ENCODE data around the gene CLCN3.
"Not testable (repeated sequence)": the region's sequence is repeated elsewhere in the genome, so short reads cannot be mapped to it uniquely, and the experiment has no call there.

The CLCN3 gene

DNA sequence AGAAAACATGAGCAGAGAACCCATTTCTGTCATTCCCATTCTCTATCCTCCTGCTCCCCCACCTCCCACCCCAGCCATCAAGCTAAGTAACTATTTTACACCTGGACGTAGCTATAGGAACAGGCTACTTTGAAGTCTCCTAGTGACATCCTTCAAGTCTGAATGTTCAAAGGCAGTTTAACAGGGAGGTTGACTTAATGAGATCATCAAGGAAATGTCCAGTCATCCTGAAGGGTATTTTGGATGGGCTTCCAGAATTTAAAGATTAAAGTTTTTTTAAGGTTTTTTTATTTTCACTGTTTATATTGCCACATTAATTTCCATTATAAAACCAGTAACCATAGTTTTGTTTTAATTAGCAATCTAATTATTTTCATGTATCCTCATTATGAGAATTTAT lies 96.3 kb downstream of the CLCN3 start:
- DNase-seq, result no peak

DNA sequence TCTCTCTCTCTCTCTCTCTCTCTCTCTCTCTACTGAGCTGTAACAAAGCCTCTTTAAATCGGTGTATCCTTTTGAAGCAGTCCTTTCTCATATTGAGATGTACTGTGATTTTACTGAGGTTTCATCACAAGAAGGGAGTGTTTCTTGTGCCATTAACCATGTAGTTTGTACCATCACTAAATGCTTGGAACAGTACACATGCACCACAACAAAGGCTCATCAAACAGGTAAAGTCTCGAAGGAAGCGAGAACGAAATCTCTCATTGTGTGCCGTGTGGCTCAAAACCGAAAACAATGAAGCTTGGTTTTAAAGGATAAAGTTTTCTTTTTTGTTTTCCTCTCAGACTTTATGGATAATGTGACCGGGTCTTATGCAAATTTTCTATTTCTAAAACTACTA lies 100.2 kb downstream of the CLCN3 start:
- no peak for DNase-seq

DNA sequence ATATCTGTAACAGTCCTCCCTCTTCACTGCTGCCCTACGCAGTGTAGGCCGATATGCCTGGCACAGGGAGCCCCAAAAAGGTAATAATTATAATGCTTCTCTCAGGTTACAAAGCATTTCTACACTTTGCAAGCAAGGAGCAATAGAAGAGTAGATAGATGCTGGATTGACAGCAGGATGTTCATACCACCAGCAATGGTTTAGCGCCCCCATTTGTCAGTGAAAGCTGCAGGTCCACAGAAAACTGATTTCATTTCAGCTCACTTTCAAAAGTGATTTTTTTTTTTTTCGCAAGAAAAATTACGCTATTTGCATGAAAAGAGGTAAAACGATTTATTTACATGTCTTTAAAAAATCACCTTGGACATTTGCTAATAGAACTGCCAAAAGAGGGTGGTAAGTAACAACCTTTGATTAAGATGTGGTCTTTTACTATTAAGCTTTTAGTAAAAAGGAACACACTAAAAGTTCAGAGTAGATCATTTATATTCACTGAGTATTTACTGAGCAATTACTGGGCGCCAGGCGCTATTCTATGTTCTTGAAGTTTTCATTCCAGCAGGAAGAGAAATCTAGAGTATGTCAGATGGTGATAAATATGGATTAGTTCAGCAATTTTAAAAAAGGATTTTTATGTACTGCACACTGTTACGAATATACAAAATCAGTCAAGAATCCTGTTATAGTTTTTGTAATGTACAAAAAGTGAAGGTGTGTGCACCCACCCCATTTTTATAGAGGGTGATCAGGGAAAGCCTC lies 103.0 kb downstream of the CLCN3 start:
- DNase-seq, result no peak

DNA sequence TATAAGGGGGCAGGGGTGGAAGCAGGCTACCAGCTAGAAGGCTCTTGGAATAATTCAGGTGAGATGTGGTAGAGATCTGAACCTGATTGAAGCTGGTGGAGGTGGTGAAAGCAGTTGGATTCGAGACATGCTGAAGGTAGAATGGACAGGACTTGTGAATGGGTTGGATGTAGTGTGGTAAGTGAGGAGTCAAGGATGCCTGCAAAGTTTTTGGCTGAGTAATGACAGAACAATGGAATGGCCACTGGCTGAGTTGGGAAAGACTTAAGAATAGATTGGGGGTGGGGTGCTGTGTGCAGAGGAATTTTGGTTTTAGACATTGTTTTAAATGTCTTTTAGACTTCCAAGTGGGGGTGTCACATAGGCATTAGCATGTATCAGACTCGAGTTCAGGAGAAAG lies 103.9 kb downstream of the CLCN3 start:
- no peak for DNase-seq

DNA sequence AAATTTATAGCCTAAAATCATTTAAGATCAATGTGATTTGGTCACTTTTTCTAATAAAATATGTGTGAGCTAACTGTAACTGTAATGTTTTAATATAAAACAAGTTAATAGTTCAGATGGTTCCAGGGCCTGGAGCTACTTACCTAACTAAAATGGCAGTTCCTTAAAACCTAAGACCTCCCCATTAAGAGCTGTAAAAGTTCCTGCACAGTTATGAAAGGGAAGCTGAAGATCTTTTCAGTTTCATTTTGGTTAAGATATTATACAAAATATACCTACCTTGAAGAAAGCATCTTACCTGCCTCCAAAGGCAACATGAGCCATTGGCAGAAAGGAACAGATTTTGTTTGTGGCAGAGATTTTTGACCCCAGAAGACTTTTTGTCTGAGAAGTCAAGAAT lies 107.2 kb downstream of the CLCN3 start:
- DNase-seq, result no peak

DNA sequence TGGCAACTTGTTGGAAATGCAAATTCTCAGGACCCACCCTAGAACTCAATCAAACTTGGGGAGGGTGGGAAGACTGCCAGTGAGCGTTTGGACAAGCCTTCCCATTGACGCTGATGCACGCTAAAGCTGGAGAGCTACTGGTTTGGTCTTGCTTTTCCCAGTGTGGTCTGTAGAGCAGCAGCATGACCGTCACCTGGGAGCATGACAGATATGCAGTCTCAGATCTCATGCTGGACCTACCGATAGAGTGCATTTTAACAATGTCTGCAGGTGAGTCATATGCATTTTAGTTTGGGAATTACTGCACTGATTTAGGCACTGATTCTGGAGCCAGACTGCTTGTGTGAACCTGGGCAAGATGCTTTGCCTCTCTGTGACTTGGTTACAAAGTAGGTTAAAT lies 110.2 kb downstream of the CLCN3 start:
- DNase-seq, result no peak

DNA sequence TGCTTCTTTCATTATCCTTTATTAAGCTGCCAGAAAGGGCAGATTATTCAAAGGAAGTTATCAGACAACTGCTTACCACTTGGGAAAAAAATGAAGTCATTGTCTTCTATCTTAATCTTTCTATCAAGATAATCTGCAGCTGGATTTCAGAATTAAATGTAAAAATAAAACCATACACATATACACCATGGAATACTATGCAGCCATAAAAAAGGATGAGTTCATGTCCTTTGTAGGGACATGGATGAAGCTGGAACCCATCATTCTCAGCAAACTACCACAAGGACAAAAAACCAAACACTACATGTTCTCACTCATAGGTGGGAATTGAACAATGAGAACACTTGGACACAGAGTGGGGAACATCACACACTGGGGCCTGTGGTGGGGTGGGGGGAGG lies 118.2 kb downstream of the CLCN3 start:
- not testable (repeated sequence) for DNase-seq

DNA sequence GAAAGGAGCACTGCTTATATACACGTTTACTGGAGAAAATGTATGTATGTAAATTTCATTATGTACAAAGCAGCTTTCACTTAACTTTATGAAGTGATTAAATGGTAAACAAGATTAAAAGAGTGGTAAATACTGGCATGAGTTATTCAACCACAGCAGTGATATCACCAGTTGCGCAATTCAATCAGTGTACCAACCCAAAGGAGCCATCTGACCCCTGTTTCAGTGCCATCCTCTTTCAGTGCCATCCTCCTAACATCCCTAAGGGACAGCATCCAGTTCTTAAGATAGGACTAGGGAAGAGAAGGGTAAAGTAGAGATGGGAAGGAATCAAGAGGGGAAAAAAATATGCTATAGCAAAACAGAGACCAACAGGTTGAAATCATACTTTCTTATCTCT lies 121.2 kb downstream of the CLCN3 start:
- no peak for DNase-seq

DNA sequence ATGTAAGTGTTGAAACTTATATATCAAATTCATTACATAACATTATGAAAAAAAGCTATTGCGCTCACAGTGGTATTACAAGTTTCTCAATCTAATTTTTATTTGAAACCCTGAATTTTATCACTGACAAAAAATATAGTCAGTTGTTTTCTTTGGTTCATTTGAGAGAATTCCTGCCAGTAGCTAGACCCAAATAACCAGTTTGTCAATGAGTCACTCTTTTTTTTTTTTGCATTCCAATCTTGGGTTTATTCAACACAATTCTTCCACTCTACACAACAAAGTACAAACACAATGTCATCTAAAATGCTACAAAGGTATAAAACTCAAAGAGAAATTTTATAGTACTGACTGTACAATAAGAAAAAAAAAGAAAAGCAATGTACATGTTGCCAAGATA lies 124.2 kb downstream of the CLCN3 start:
- DNase-seq, result no peak

DNA sequence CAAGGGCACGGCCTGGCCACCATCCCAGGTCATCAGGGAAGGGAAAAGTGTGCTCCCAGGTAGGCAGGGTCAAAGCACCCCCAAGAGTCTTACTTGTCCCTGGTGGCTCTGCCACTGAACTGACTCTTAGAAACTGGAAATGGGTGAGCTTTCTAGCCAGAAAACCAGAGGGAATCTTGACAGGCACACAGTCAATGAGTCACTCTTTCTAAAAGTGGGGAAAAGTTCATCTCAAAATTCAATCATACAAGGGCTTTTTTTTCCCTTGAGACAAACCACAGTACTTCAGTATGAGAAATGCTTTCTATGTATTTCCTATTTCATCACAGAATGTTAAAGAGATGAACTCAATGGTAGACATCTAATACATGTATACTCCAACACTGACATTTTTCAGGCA lies 124.9 kb downstream of the CLCN3 start:
- no peak for DNase-seq

DNA sequence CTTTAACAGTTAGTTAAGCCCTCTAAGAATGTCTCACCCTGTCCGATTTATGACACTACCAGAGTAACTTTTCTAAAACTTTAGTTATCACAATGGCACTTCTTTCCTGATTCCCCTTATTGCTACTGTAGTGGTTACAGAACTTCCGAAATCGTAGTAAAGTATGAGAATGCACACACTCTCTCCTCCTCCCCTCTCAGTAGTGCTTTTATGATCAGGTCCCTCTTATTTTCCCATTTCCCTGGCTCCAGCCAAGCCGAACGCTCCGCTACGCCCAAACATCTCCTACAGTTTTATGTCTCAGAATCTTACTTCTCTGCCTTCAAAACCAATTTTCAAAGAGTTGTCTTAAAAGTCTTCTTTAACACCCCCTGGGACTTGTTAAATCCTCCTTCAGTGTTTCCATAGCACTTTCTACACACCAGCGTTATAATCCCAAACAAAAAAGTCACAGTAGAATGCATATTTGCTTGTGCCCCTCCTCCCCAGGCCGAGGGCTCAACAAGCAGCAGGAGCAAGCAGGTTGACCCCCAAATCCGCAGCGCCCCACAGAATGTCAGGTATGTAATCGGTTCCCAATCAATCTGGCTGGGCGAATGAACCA lies 136.7 kb downstream of the CLCN3 start:
- DNase-seq, result no peak

DNA sequence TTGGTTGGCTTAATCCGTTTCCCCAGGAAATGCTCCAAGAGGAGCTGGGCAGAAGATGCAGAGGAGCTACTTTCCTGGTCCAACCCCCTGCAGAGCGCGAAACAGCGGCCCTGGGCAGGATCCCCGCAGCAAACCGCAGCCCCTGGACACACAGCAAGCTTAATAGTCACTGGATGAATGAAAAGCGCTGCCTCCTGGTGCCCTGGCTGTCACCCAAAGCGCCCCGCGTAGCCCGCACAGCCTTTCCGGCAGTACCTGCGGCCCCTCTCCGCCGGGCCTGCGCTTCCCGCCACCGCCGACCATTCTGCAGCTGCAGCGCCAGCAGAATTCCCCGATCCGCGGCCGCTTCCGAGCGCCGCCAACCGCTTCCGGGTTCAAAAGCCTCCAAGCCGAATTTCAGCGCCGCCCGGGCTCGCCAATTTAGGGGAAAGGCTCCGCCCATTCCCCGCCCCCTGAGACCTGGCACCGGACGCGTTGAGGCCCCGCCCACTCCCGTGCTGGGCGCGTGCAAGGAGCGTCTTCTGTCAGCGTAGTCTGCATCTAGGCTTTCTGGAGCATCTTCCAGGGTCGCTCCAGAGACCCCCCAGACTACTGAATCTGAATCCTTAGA lies 137.3 kb downstream of the CLCN3 start, which contains the start of gene HPF1:
Gene HPF1, minus strand, starts transcription at position 370 of the 610 bp plus-strand sequence. Its CDS starts 67 bp downstream, at position 303.
- peak; percentile 98 for DNase-seq

DNA sequence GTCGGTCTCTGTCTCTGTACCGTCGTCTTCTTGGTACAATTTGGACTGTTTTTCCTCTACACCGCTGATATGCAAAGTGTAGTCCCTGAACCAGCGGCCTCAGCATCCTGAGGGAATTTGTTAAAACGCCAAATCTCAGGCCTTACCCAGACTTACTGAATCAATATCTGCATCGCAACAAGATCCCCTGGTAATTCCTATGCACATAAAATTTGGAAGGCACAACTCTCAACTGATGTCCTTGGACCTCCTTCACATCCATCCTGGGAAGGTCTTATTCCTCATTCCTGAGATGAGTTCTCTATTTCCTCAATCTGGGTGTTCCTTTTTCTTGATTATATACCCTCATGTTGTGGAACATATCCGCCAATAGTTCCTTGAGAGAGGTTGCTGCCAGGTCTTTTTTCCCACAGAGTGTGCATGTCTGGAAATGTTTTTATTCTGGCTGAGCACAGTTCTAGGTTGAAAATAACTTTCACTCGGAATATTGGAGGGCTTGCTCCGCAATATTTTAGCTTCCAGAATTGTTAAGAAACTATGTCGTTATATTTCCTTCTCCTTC lies 138.1 kb downstream of the CLCN3 start:
- no peak for DNase-seq

DNA sequence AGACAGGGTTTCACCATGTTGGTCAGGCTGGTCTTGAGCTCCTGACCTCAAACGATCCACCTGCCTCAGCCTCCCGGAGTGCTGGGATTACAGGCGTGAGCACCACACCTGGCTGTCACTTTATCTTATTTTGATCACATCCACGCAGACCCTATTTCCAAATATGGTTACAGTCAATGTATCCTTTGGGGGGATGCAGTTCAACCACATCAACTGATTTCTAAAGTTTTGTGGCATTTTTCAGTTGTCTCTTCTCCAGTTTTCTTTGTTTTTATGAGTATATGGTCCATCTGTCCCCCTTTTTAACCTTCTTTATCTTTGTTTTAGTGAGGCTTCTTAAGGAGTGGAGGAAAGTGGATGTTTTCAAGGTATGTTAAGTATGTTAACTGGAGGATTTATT lies 141.5 kb downstream of the CLCN3 start:
- DNase-seq, result no peak

DNA sequence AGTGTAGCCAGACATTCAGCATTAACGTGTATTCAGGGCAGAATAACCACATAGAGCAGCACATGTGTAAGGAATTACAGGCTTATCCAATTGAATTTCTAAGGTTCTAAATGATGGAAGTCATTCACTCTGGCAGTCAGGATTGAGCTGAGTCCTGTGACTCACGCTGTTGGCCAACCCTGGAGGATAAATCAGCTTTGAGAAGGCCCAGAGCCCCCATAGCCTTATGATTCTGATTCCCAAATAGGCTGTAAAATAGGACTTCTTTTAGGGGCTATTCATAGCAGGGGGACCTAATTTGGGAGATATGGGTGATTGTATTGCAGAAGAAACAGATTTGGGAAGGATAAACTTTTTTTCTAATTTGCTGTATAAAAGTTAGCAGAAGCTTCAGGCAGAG lies 145.5 kb downstream of the CLCN3 start:
- DNase-seq, result no peak

DNA sequence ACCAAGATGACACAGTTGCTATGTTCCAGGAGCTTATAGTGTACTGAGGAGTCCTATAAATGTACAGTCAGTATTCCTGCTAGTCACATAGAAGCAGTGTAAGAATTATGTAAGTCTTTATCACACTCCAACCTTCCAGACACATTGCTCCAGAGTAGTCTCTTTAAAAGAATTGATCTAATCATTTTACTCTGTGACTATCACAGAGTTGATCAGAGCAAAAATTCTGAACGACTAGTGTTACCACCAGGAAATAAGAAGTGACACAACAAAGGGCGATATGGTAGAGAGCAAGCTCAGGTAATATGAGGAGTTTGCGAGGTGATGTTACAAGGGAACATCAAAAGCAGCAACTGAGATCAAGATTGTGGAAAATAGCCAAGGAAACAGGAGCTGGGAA lies 146.4 kb downstream of the CLCN3 start:
- no peak for DNase-seq

DNA sequence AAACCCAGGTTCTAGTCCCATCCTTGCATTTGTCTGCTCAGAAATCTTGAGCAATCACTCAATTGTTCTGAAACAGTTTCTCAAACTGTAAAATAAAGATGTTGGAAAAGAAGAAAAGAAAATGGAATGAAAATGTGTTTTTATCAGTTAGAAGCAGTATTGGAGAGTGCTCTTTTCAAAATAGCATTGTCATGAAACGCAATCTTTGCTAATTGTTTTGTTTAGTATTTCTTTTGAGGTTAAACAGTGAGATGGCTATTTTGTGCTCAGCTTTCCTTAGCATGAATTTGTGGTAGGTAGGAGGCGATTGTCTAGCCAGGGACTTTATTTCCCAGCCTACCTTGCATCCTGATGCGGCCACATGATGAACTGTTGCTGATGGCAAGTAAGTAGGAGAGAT lies 148.0 kb downstream of the CLCN3 start:
- no peak for DNase-seq

DNA sequence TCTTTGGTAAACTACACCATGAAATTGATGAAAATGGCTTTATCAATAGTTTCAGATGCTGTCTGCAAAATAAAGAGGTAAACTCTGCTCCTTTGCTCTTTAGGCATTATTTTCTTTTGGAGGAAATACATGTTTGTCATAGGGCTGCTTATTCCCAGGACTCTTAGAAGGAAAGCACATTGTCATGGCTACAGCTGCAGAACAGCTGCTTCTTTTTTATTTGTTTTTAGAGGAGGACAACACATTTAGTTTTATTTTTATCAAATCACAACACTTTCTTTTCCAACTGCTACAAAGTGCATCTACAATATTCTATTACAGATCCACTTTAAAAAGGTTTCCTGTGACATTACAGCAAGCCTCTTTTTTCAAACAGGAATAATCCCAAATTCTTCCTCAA lies 150.0 kb downstream of the CLCN3 start:
- DNase-seq, result no peak

DNA sequence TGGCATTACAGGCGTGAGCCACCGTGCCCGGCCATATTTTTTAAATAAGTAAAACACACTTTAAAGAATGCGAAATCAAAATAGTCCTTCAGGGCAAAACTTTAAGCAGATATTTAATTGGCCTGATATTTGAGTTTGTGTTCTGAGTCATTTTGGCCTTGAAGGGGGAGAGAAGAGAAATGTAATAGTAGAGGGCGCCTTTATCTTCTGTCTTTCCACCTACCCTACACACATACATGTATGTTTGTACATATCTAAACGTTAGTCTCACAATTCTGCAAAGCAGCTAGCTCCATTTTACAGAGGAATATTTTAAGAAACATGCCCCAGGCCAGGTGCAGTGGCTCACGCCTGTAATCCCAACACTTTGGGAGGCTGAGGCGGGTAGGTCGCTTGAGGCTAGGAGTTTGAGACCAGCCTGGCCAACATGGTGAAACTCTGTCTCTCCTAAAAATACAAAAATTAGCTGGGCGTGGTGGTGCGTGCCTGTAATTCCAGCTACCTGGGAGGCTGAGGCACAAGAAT lies 151.2 kb downstream of the CLCN3 start:
- not testable (repeated sequence) for DNase-seq
